Caco-2 (cell line): ENCODE results near the gene SSTR3. TPM values are rescaled to one million over a fixed set of nuclear protein-coding genes. Genes with fewer than 3 reads are reported as not detected.

Experiments used
- BruUV-seq: library from RNA; stranded (reverse); fragments of 400-500 nt; replicated peaks from 2 replicates; lab custom pipeline; 2021; lab: Mats Ljungman, UMichigan
- CTCF ChIA-PET: fragments of 300-600 bp; sonication (Branson Sonifier 250); formaldehyde crosslinking; loops from one replicate; lab custom pipeline; 2022; ENCODE audit warnings: antibody characterized with exemption; lab: Charles Lee
- POLR2A ChIA-PET: fragments of 300-600 bp; sonication (Branson Sonifier 250); formaldehyde crosslinking; loops from one replicate; lab custom pipeline; 2022; ENCODE audit warnings: antibody characterized with exemption; lab: Charles Lee
- DNase-seq, 2 experiments: peaks; one replicate each; pipeline versions ENCODE4 v3.0.0 to v3.0.0-alpha.2; 2020 to 2022
- H3K27me3 ChIP-seq: replicated peaks from 2 replicates; pipeline ENCODE4 v1.6.0; 2011; ENCODE audit warnings: low read length; ENCODE audit not compliant: control insufficient read depth, insufficient read depth
- H3K36me3 ChIP-seq: 2 replicates; pipeline ENCODE4 v1.5.1; 2011; ENCODE audit warnings: low read length; ENCODE audit not compliant: control insufficient read depth, insufficient read depth
- H3K4me1 ChIP-seq: fragments of 250-450 bp; sonication (Bioruptor Pico); 2 replicates; pipeline ENCODE4 v1.5.1; 2020; ENCODE audit warnings: mild to moderate bottlenecking
- H3K4me3 ChIP-seq: 2 replicates; pipeline ENCODE4 v1.5.1; 2011; ENCODE audit warnings: low read depth, mild to moderate bottlenecking, control low read depth, low read length
- H3K9me3 ChIP-seq: fragments of 250-450 bp; sonication (Bioruptor Pico); 2 replicates; pipeline ENCODE4 v1.5.1; 2020; ENCODE audit warnings: mild to moderate bottlenecking, moderate library complexity
- H3K27ac Mint-ChIP-seq: one replicate; pipeline ENCODE4 v1.8.0; 2022; ENCODE audit warnings: mixed read lengths; ENCODE audit not compliant: unreplicated experiment
- H3K27me3 Mint-ChIP-seq: one replicate; pipeline ENCODE4 v1.8.0; 2022; ENCODE audit warnings: mixed read lengths; ENCODE audit not compliant: insufficient read depth, unreplicated experiment
- H3K36me3 Mint-ChIP-seq: one replicate; pipeline ENCODE4 v1.8.0; 2022; ENCODE audit warnings: mild to moderate bottlenecking, mixed read lengths; ENCODE audit not compliant: insufficient read depth, unreplicated experiment
- H3K4me1 Mint-ChIP-seq: one replicate; pipeline ENCODE4 v1.8.0; 2022; ENCODE audit warnings: low read depth, mixed read lengths; ENCODE audit not compliant: unreplicated experiment
- H3K4me3 Mint-ChIP-seq: one replicate; pipeline ENCODE4 v1.8.0; 2022; ENCODE audit warnings: mild to moderate bottlenecking, moderate library complexity, mixed read lengths; ENCODE audit not compliant: unreplicated experiment
- H3K9me3 Mint-ChIP-seq: one replicate; pipeline ENCODE4 v1.8.0; 2022; ENCODE audit warnings: mixed read lengths; ENCODE audit not compliant: unreplicated experiment
- CTCF ChIP-seq, 2 experiments: fragments of 200-600 bp in 1 of 2; IDR thresholded peaks; 1 replicate in 1 of 2; 2 replicates in 1 of 2; pipeline versions ENCODE4 v1.5.1 to v1.8.0; 2011 to 2022; ENCODE audit warnings: antibody characterized with exemption in 1 of 2, control low read depth in 1 of 2, inconsistent platforms in 1 of 2, low read depth in 1 of 2, low read length in 1 of 2, mild to moderate bottlenecking in 1 of 2, moderate library complexity in 1 of 2; ENCODE audit not compliant: insufficient read depth in 1 of 2, severe bottlenecking in 1 of 2, unreplicated experiment in 1 of 2
- intact Hi-C: fragments of 100-400 bp; cut with micrococcal nuclease; formaldehyde crosslinking; loops from one replicate; pipeline ENCODE4 v1.10.0; 2022; ENCODE audit not compliant: unreplicated experiment
- total RNA-seq: library from RNA; stranded (reverse); gene quantifications from 2 replicates; pipeline ENCODE4 v1.2.3, GENCODE V29; 2022

Gene SSTR3
- total RNA-seq, 1 experiment from 2014 or later = not detected

DNA sequence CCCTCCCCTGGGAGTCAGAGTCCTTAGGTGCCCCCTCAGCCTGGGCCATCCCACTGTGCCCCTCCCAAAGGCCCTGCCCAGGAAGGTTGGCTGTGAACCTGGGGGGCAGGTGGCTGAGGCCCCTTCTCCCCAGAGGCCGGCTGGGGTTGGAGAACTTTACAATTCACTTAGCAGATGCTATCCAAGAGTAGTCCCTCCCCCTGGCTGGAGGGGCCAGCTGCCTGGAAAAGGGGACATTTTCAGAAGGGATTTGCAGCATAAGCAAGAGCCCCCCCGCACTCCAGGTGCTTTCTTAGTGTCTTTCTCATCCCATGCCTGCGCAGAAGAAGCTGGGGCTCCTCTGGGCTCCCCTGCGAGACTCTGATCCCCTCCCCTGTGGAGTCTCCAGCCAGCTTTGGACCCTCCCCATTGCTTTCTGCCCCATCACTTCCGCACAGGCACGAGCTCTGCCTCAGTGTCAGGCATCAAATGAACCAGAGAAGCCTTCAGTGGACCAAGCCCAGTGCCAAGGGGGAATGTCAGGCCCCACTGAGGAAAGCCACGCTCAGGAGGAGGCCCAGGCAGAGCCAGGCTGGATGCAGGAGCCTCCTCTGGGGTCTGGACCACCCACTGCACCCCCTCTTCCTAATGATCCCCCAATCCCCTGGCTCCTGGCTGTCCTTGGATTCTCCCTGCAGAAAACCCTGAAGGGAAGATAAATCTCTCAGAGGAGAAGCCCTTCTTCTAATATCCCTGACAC is 3.7 kb downstream of the SSTR3 start:
- Mint-ChIP-seq H3K9me3 (no peaks in the 10 kb centered on the region), H3K4me3 (no peak overlapping the region), H3K27me3 (peaks cover 2% of the 10 kb centered on the region), H3K4me1 (no peaks in the 10 kb centered on the region), H3K27ac (no peak overlapping the region), H3K36me3 (peaks cover 4% of the 10 kb centered on the region)
- Histone ChIP-seq H3K4me3 (no peak overlapping the region), H3K36me3 (no peaks in the 10 kb centered on the region), H3K27me3 (no peaks in the 10 kb centered on the region), H3K9me3 (no peaks in the 10 kb centered on the region), H3K4me1 (no peaks in the 10 kb centered on the region)
- POLR2A ChIA-PET = no interaction called here
- no peak for TF ChIP-seq CTCF (IDR thresholded peaks at IDR 0.05; ENCODE audit: insufficient read depth in 1 of 2, low read depth in 1 of 2, low read length in 1 of 2, severe bottlenecking in 1 of 2, unreplicated experiment in 1 of 2)
- CTCF ChIA-PET = interaction anchor here (1.1 kb wide), 1 partner anchor 60 kb away, joined by 3 read pairs; no protein-coding TSS in a partner anchor
- no TSS peak for BruUV-seq
- DNase-seq = peak in 1 of 2 experiments; percentile 19
- intact Hi-C loops = no loop called here

GRCh38 chr22:37207981-37208380 is 4.3 kb downstream of the SSTR3 start:
- Histone ChIP-seq H3K27me3 (no peaks in the 10 kb centered on the region), H3K9me3 (no peaks in the 10 kb centered on the region), H3K36me3 (no peaks in the 10 kb centered on the region), H3K4me3 (no peak overlapping the region), H3K4me1 (no peaks in the 10 kb centered on the region)
- peaks cover 2% of the 10 kb centered on the region for H3K27me3 Mint-ChIP-seq
- intact Hi-C loops = no loop called here
- ChIA-PET CTCF (no interaction called here), POLR2A (no interaction called here)
- no peak overlapping the region for H3K27ac Mint-ChIP-seq
- no peaks in the 10 kb centered on the region for H3K4me1 Mint-ChIP-seq
- TF ChIP-seq CTCF (IDR thresholded peaks at IDR 0.05; ENCODE audit: insufficient read depth in 1 of 2, low read depth in 1 of 2, low read length in 1 of 2, severe bottlenecking in 1 of 2, unreplicated experiment in 1 of 2) = no peak
- H3K9me3 Mint-ChIP-seq = no peaks in the 10 kb centered on the region
- H3K36me3 Mint-ChIP-seq = peaks cover 4% of the 10 kb centered on the region
- no peak for DNase-seq
- no TSS peak for BruUV-seq
- no peak overlapping the region for H3K4me3 Mint-ChIP-seq

DNA sequence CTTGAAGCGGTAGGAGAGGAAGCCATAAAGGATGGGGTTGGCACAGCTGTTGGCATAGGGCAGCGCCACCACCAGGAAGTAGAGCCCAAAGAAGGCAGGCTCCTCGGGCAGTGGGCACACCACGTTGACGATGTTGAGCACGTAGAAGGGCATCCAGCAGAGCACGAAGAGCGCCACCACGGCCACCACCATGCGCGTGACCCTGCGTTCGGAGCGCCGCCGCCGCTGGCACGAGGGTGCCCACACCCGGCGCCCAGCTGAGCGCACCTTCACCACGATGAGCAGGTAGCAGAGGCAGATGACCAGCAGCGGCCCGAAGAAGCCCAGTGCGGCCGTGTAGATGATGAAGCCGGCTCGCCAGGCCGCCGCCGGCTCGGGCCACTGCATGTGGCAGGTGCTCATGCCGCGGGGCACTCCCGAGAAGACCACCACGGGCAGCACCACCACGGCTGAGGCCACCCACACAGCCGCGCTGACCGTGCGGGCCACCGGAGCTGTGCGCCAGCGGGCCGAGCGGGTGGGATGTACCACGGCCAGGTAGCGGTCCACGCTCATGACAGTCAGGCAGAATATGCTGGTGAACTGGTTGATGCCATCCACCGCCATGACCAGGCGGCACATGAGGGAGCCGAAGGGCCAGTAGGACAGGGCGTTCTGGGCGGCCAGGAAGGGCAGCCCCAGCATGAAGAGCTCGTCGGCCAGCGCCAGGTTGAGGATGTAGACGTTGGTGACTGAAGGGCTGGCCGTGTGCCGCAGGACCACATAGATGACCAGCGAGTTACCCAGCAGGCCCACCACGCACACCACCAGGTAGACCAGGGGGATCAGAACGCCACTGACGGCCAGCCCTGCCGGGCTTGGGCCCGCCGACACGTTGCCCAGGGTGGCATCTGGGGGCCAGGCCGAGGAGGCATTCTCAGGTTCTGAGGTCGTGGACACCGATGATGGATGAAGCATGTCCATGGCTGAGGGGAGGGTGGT is 5.1 kb downstream of the SSTR3 start:
- peaks cover 2% of the 10 kb centered on the region for H3K27me3 Mint-ChIP-seq
- H3K36me3 Mint-ChIP-seq = peaks cover 4% of the 10 kb centered on the region
- no peaks in the 10 kb centered on the region for H3K9me3 ChIP-seq
- no peaks in the 10 kb centered on the region for H3K4me1 Mint-ChIP-seq
- H3K9me3 Mint-ChIP-seq = no peaks in the 10 kb centered on the region
- H3K36me3 ChIP-seq = no peaks in the 10 kb centered on the region
- ChIA-PET POLR2A (no interaction called here), CTCF (no interaction called here)
- no peak overlapping the region for H3K4me3 Mint-ChIP-seq
- intact Hi-C loops = no loop called here
- H3K4me1 ChIP-seq = no peaks in the 10 kb centered on the region
- no TSS peak for BruUV-seq
- no peak for TF ChIP-seq CTCF (IDR thresholded peaks at IDR 0.05; ENCODE audit: insufficient read depth in 1 of 2, low read depth in 1 of 2, low read length in 1 of 2, severe bottlenecking in 1 of 2, unreplicated experiment in 1 of 2)
- DNase-seq = peak in 1 of 2 experiments; percentile 10
- H3K27ac Mint-ChIP-seq = no peak overlapping the region
- no peaks in the 10 kb centered on the region; the same call in 1 of the 2 replicates for H3K27me3 ChIP-seq
- no peak overlapping the region for H3K4me3 ChIP-seq
